Breast epithelium (tissue), 4 donors: ENCODE results near the gene HSPA4. TPM values are rescaled to one million over a fixed set of nuclear protein-coding genes. Genes with fewer than 3 reads are reported as not detected.

Experiments used
- DNase-seq, 2 donors: peaks; one replicate each; pipeline ENCODE4 v3.0.0-alpha.2; 2019; ENCODE audit warnings: low spot score in 2 of 2
- H3K27ac ChIP-seq, 2 donors: fragments of 200-600 bp; sonication (generic) in 1 of 2; one replicate each; pipeline ENCODE4 v1.5.1; 2016 to 2019; ENCODE audit warnings: mild to moderate bottlenecking in 1 of 2
- H3K27me3 ChIP-seq, 2 donors: fragments of 200-600 bp; sonication (generic) in 1 of 2; one replicate each; pipeline versions ENCODE4 v1.5.1 to v1.6.0; 2017 to 2019; ENCODE audit warnings: control low read depth in 1 of 2, mild to moderate bottlenecking in 1 of 2
- H3K36me3 ChIP-seq: fragments of 200-600 bp; one replicate; pipeline ENCODE4 v1.5.1; 2019
- H3K4me1 ChIP-seq, 2 donors: fragments of 200-600 bp; sonication (generic); one replicate each; pipeline ENCODE4 v1.5.1; 2016 to 2019; ENCODE audit warnings: control low read depth in 1 of 2
- H3K4me3 ChIP-seq, 3 donors: fragments of 200-600 bp; sonication (generic); 1 replicate in 2 of 3; 2 replicates in 1 of 3; pipeline ENCODE4 v1.5.1; 2016 to 2019; ENCODE audit warnings: mild to moderate bottlenecking in 3 of 3, moderate library complexity in 2 of 3
- H3K9me3 ChIP-seq, 2 donors: fragments of 200-600 bp; sonication (generic) in 1 of 2; one replicate each; pipeline ENCODE4 v1.5.1; 2016 to 2019; ENCODE audit warnings: control low read depth in 1 of 2
- POLR2A ChIP-seq: fragments of 450-650 bp; IDR thresholded peaks from one replicate; pipeline ENCODE4 v1.6.1; 2016; ENCODE audit warnings: antibody characterized with exemption, mild to moderate bottlenecking, moderate library complexity
- POLR2AphosphoS5 ChIP-seq, 3 donors: sonication (generic); formaldehyde crosslinking; IDR thresholded peaks; one replicate each; pipeline ENCODE4 v1.6.1; 2017; ENCODE audit warnings: antibody characterized with exemption in 3 of 3
- intact Hi-C: fragments of 100-400 bp; cut with DNase I; formaldehyde crosslinking; loops from one replicate; pipeline ENCODE4 v1.15.1; 2023; ENCODE audit warnings: low total_unique reads
- total RNA-seq, 3 donors: library from RNA; depleted of rRNA; stranded (reverse); fragments of >200 nt; gene quantifications; one replicate each; pipeline ENCODE4 v1.1.0, GENCODE V29; 2016
- TF ChIP-seq, protein P1 (sequence below), 3 donors: fragments of 450-650 bp; IDR thresholded peaks; one replicate each; pipeline ENCODE4 v1.5.1; 2016 to 2017; ENCODE audit warnings: antibody characterized with exemption in 3 of 3, mild to moderate bottlenecking in 3 of 3, moderate library complexity in 3 of 3

Gene HSPA4
- total RNA-seq, 3 donors from 2014 or later: 45.6 to 67.2 (median 55.4) TPM

GRCh38 chr5:133072021-133072420, 20.2 kb downstream of the HSPA4 start:
- intact Hi-C loops: no loop called here
- Histone ChIP-seq H3K36me3 (no peaks in the 10 kb centered on the region), H3K27ac (no peak overlapping the region), H3K9me3 (no peaks in the 10 kb centered on the region), H3K27me3 (no peaks in the 10 kb centered on the region), H3K4me1 (no peaks in the 10 kb centered on the region), H3K4me3 (no peak overlapping the region)
- no peak for DNase-seq
- no peak for TF ChIP-seq POLR2A
- TF ChIP-seq, protein P1, sequence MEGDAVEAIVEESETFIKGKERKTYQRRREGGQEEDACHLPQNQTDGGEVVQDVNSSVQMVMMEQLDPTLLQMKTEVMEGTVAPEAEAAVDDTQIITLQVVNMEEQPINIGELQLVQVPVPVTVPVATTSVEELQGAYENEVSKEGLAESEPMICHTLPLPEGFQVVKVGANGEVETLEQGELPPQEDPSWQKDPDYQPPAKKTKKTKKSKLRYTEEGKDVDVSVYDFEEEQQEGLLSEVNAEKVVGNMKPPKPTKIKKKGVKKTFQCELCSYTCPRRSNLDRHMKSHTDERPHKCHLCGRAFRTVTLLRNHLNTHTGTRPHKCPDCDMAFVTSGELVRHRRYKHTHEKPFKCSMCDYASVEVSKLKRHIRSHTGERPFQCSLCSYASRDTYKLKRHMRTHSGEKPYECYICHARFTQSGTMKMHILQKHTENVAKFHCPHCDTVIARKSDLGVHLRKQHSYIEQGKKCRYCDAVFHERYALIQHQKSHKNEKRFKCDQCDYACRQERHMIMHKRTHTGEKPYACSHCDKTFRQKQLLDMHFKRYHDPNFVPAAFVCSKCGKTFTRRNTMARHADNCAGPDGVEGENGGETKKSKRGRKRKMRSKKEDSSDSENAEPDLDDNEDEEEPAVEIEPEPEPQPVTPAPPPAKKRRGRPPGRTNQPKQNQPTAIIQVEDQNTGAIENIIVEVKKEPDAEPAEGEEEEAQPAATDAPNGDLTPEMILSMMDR (IDR thresholded peaks at IDR 0.05): no peak
- TF ChIP-seq POLR2AphosphoS5 (IDR thresholded peaks at IDR 0.05): no peak

DNA sequence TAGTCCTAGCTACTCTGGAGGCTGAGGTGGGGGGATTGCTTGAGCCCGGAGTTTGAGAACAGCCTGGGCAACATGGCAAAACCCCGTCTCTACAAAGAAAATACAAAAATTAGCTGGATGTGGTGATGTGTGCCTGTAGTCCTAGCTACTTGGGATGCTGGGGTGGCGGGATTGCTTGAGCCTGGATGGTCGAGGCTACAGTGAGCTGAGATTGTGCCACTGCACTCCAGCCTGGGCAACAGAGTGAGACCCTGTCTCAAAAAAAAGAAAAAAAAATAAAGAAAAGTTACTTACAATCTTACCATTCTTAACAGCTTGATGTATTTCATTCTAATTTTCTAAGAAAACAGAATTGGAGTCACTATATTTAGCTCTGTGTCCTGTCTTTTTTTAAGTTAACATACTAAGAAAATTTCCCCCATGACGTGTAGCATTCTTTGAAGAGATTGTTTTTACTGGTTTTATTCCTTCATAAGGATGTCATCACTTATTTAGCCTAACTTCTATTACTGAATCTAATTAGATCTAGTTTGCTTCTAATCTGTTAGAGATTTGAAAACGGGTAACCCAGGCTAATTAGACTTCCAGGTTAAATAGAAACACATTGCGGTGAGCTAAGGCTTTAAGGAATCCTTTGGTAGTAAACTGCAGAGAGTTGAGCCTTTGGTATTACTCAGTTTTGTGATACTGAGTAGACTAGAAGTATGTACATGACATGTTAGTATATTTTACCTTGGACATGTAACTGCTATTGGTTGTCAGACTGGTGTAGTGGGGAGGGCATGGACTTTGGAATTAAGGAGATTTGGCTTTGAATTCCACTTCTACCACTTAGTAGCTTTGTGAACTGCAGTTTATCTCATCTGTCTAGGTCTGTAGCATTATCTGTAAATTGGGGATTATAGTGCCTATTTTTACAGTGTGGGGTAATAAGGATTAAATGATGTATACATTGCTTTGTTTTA, 24.0 kb downstream of the HSPA4 start:
- Histone ChIP-seq H3K4me3 (no peak overlapping the region), H3K27me3 (no peaks in the 10 kb centered on the region), H3K27ac (no peak overlapping the region), H3K4me1 (no peaks in the 10 kb centered on the region), H3K36me3 (no peaks in the 10 kb centered on the region), H3K9me3 (no peaks in the 10 kb centered on the region)
- TF ChIP-seq, protein P1 (IDR thresholded peaks at IDR 0.05): no peak
- no peak for TF ChIP-seq POLR2A
- TF ChIP-seq POLR2AphosphoS5 (IDR thresholded peaks at IDR 0.05): no peak
- intact Hi-C loops: no loop called here
- no peak for DNase-seq

DNA sequence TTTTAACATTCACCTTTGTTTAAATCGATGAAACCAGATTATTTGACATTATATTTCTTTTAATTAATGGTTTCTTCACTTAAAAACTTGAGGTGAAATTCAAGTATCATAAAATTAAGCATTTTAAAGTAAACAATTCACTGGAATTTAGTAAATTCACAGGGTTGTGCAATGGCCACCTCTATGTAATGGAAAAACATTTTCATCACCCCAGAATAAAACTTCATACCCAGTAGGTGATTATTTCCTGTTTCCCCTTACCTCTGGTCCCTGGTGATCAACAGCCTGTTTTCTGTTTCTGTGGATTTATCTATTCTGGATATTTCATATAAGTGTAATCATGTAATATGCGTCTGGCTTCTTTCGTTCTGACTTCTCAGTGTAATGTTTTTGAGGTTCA, 27.2 kb downstream of the HSPA4 start:
- no peaks in the 10 kb centered on the region for H3K4me1 ChIP-seq
- H3K36me3 ChIP-seq: no peaks in the 10 kb centered on the region
- H3K9me3 ChIP-seq: no peaks in the 10 kb centered on the region
- H3K27ac ChIP-seq: no peak overlapping the region
- TF ChIP-seq POLR2AphosphoS5 (IDR thresholded peaks at IDR 0.05): no peak
- no peak for TF ChIP-seq POLR2A
- TF ChIP-seq, protein P1 (IDR thresholded peaks at IDR 0.05): no peak
- H3K4me3 ChIP-seq: no peak overlapping the region
- H3K27me3 ChIP-seq: no peaks in the 10 kb centered on the region
- intact Hi-C loops: no loop called here
- no peak for DNase-seq

- Histone ChIP-seq H3K36me3 (no peaks in the 10 kb centered on the region), H3K27me3 (no peaks in the 10 kb centered on the region), H3K4me1 (no peaks in the 10 kb centered on the region), H3K9me3 (no peaks in the 10 kb centered on the region), H3K4me3 (no peak overlapping the region), H3K27ac (no peak overlapping the region)
- intact Hi-C loops: no loop called here
- TF ChIP-seq, protein P1 (IDR thresholded peaks at IDR 0.05): no peak
- TF ChIP-seq POLR2A (no peak), POLR2AphosphoS5 (IDR thresholded peaks at IDR 0.05) (no peak)
- no peak for DNase-seq
Observed at GRCh38 chr5:133081036-133081435, 29.2 kb downstream of the HSPA4 start.

DNA sequence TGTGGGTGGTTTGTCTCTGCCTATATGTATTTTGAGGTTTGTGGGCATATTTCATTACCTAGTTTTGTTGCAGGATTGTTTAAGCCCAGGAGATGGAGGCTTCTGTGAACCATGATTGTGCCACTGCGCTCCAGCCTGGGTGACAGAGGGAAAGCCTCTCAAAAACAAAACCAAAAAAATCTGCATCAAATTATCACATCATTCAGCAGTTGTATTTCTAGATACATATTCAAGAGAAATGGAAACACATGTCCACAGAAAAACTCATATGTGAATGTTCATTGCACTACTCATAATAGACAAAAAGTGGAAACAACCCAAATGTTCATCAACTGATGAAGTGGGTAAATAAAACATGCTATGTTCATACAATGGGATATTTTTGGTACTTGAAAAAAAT, 29.9 kb downstream of the HSPA4 start:
- H3K27me3 ChIP-seq: no peaks in the 10 kb centered on the region
- no peak for TF ChIP-seq POLR2AphosphoS5 (IDR thresholded peaks at IDR 0.05)
- TF ChIP-seq, protein P1 (IDR thresholded peaks at IDR 0.05): no peak
- no peak for TF ChIP-seq POLR2A
- DNase-seq: no peak
- no peak overlapping the region for H3K4me3 ChIP-seq
- H3K36me3 ChIP-seq: no peaks in the 10 kb centered on the region
- no peak overlapping the region for H3K27ac ChIP-seq
- intact Hi-C loops: no loop called here
- no peaks in the 10 kb centered on the region for H3K9me3 ChIP-seq
- H3K4me1 ChIP-seq: no peaks in the 10 kb centered on the region
